Panc1 (cell line): Measurements from ENCODE around the gene LRRC8B.

Experiments used
- POLR2AphosphoS5 ChIP-seq: IDR thresholded peaks from 2 replicates; pipeline ENCODE4 v1.6.1; 2012; ENCODE audit warnings: mild to moderate bottlenecking, low read depth, low read length, moderate library complexity
- TF ChIP-seq, protein P1 (sequence below): fragments of 450-650 bp; IDR thresholded peaks from 2 replicates; pipeline ENCODE4 v1.5.1; 2017; ENCODE audit warnings: mild to moderate bottlenecking

DNA sequence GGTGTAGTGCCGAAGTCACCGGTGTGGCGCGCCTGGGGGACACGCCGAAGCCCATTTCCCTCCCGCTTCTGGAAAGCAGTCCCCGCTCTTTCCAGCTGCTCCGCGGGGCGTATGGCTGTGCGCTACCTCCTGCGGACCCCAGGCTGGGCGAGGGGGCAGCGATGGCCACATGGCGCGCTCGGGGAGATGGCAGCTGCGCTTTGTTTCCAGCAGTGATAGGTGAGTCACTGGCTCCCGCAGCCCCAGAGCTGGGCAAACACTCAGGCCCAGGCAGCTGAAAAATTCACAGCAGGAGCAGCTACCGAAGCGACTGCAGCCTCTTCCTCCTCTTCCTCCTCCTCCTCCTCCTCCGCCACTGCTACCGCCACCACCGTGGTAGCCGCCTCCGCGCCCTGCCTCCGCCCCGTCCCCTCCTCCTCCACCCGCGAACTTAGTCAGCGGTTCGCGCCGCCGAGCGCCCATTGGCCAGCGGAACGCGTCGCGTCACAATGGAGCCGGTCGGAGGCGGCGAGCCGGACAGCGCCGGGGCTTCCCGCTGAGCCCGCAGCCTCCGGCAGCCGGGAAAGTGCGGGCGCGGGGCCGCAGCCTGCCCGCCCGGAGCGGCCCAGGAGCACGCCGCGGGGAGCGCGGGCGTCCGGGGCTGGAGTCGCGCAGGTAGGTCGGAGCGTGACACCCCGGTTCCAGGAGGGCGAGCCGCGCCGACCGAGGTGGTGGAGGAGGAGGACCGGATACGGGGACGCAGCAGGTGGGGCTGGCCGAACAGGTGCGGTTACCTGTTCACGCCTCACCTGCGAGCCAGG is at the start of gene LRRC8B:
- TF ChIP-seq, protein P1, sequence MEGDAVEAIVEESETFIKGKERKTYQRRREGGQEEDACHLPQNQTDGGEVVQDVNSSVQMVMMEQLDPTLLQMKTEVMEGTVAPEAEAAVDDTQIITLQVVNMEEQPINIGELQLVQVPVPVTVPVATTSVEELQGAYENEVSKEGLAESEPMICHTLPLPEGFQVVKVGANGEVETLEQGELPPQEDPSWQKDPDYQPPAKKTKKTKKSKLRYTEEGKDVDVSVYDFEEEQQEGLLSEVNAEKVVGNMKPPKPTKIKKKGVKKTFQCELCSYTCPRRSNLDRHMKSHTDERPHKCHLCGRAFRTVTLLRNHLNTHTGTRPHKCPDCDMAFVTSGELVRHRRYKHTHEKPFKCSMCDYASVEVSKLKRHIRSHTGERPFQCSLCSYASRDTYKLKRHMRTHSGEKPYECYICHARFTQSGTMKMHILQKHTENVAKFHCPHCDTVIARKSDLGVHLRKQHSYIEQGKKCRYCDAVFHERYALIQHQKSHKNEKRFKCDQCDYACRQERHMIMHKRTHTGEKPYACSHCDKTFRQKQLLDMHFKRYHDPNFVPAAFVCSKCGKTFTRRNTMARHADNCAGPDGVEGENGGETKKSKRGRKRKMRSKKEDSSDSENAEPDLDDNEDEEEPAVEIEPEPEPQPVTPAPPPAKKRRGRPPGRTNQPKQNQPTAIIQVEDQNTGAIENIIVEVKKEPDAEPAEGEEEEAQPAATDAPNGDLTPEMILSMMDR: no peak
- peak; percentile 65 for TF ChIP-seq POLR2AphosphoS5
